Omental fat pad (tissue), 4 donors: ENCODE results near the gene PLPPR5. TPM values are rescaled to one million over a fixed set of nuclear protein-coding genes. Genes with fewer than 3 reads are reported as not detected.

Source experiments
- ATAC-seq: fragments of 150-250 bp; one replicate; pipeline ENCODE4 v1.9.1; 2016; ENCODE audit warnings: mild to moderate bottlenecking, moderate library complexity; ENCODE audit not compliant: low FRiP score
- DNase-seq: peaks from one replicate; pipeline ENCODE4 v3.0.0-alpha.2; 2019; ENCODE audit warnings: low spot score
- total RNA-seq, 4 donors: library from RNA; depleted of rRNA; stranded (reverse); fragments of >200 nt; gene quantifications; one replicate each; pipeline ENCODE4 v1.1.0, GENCODE V29; 2016
- TF ChIP-seq, protein P1 (sequence below), 3 donors: fragments of 450-650 bp; IDR thresholded peaks; one replicate each; pipeline ENCODE4 v1.5.1; 2016 to 2017; ENCODE audit warnings: antibody characterized with exemption in 3 of 3, mild to moderate bottlenecking in 3 of 3, moderate library complexity in 2 of 3

Gene PLPPR5
- total RNA-seq, 4 donors from 2014 or later = not detected

DNA sequence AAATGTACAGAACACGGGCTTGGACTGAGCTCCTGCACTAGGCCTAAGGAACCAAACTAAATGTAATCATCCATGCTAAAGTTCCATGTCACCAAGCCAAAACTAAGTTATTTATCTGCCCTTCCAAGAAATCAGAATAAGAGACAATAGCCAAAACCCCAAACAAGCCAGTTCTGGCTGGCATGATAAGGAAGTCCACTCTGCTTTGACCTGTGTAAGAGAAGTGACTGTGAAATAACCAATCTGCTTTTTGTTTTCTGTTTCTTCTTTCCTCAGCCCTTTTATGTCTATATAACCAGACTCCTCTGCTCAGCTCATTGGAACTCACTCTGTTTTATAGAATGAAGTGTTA lies 15.1 kb downstream of the PLPPR5 start:
- TF ChIP-seq, protein P1, sequence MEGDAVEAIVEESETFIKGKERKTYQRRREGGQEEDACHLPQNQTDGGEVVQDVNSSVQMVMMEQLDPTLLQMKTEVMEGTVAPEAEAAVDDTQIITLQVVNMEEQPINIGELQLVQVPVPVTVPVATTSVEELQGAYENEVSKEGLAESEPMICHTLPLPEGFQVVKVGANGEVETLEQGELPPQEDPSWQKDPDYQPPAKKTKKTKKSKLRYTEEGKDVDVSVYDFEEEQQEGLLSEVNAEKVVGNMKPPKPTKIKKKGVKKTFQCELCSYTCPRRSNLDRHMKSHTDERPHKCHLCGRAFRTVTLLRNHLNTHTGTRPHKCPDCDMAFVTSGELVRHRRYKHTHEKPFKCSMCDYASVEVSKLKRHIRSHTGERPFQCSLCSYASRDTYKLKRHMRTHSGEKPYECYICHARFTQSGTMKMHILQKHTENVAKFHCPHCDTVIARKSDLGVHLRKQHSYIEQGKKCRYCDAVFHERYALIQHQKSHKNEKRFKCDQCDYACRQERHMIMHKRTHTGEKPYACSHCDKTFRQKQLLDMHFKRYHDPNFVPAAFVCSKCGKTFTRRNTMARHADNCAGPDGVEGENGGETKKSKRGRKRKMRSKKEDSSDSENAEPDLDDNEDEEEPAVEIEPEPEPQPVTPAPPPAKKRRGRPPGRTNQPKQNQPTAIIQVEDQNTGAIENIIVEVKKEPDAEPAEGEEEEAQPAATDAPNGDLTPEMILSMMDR (IDR thresholded peaks at IDR 0.05) = no peak
- DNase-seq (no peak), ATAC-seq (no peak)

DNA sequence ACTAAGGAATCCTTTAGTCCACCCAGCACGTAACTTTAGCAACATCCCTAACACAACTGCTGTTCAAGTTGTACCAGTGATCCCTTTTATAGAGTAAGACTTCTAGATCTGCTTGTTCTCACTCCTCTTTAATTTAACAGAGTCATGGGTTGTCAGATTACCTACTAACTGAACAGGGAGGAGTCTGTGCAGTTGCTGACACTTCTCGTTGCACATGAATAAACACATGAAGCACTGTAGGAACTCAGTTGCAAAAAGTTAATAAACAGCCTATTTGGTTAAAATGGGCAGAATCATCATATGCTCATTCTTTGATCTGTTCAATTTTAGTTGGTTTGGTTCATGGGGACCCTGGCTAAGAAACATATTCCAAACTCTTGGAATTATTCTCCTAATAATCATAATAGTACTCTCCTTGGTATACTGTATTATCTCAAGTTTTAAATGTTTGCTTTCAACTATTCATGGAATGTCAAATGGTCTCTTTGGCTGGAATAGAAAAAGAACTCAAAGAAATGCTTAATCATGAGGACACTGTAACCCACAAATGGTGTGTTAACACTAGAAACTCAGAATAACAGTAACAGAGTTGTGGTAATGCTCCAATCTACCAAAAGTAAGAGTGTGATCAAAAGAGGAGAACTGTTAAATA lies 15.6 kb downstream of the PLPPR5 start:
- ATAC-seq = no peak

DNA sequence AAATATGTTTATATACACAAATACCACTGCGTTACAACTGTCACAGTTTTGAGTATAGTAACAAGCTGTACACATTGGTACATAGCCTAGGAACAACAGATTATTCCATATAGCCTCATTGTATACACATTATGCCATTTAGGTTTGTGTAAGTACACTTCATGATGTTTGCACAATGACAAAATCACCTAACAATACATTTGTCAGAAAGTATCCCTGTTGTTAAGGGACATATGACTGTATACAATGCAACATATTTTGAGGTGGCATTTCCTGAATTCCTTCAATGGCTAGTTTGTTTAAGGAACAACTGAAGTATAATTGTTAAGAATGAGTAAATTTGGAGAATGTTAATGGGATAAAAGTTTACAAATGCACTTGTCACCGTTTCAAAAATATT lies 19.0 kb downstream of the PLPPR5 start:
- TF ChIP-seq, protein P1 (IDR thresholded peaks at IDR 0.05) = no peak
- no peak for ATAC-seq
- DNase-seq = no peak

More for the DNA sequence above, 15.6 kb downstream of the PLPPR5 start:
- no peak for DNase-seq
- TF ChIP-seq, protein P1 (IDR thresholded peaks at IDR 0.05) = no peak

DNA sequence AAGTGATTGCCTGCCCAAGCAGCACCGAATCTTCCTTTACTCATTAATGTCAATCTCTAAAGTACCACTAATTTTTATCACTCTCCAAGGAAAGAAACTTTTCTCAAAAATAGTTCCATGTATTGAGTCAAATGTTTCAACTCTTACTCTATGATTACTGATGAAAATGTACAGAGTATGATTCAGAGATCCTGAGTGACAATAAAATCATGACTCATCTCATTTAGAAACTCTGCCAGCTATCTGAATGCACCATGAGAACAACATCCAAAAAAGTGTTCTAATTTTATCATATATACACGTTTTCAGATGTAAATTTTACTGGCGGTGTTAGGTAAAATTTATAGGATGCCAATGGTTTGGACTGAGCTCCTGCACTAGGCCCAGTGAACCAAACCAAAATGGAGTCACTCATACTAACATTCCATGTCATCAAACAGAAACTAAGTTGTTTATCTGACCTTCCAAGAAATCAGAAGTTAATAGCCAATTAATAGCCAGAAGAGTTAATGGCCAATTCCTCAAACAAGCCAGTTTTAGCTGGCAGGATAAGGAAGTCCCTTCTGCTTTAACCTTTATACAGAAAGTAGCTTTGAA lies 22.6 kb downstream of the PLPPR5 start:
- ATAC-seq (no peak), DNase-seq (no peak)
- TF ChIP-seq, protein P1 (IDR thresholded peaks at IDR 0.05) = no peak

DNA sequence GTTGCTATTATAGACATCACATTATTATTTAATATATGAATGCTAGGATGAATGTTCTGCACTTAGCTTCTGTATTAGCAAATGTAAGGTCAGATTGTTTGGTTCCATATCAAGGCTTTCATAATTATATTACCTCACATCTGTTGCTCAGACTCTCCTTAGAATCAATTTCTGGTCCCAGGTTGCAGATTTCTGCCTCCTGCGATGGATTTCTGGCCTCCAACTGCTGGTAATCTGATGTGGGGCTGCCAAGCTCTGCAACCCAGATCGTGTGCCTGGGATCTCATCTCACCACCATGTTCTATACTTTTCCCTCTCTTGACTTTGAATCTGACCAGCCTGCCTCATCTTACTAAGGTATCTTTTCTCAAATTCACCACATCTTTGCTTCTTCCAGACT lies 25.2 kb downstream of the PLPPR5 start:
- no peak for ATAC-seq
- no peak for DNase-seq
- TF ChIP-seq, protein P1 (IDR thresholded peaks at IDR 0.05) = no peak

DNA sequence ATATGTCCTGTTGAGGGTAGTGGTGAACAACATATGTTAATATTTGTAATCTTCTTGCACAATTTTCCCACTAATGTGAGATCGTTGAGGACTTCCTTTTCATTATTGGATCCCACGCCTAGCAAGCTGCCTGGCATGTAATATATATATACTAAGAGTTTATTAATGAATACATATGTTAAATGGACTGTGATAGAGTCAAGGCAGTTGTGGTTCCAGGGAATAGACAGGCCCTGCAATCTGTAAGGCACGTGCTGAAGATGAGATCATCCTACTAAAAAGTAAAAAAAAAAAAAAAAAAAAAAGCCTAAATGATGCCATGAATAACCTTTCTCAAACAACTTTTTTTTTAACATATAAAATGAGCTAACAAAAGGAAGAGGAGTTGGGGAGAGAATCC lies 28.9 kb downstream of the PLPPR5 start:
- no peak for DNase-seq
- no peak for ATAC-seq
- TF ChIP-seq, protein P1 (IDR thresholded peaks at IDR 0.05) = no peak

DNA sequence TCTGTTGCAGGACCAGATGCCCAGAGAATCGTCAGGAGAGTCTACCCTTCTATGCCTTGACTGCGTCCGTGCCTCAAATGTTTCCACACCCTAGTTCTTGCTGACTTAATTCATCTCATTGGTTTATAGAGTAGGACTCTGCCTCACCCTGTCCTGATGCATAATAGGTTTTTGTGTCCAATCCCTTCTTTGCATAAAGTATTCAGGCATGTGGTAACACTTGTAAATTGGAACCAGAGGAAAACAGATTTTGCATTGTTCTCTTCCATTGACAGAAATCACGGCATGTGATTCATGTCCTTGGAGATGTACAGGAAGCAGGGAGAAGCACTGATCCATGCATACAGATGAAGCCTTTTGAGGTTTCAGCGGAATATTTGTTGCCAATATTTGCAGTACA lies 29.5 kb downstream of the PLPPR5 start:
- ATAC-seq (no peak), DNase-seq (no peak)
- TF ChIP-seq, protein P1 (IDR thresholded peaks at IDR 0.05) = no peak
